Islet of Langerhans (tissue), 1 donor: Measurements from ENCODE around the gene PTPN4.

Experiments used
- FAIRE-seq: peaks from one replicate; lab custom pipeline; 2011; peaks lifted over from hg19 to GRCh38; lab: Jason Lieb, UNC

The PTPN4 gene

GRCh38 chr2:119759451-119760236 lies at the start of gene PTPN4:
TSS of gene PTPN4 (plus strand) at chr2:119759922. CDS start at chr2:119809854, 49,932 bp downstream.
- FAIRE-seq = peak; percentile 45

GRCh38 chr2:119710281-119710680 lies 49.4 kb upstream of the PTPN4 start:
- no peak for FAIRE-seq

- no peak for FAIRE-seq
Measured at GRCh38 chr2:119711352-119711751, 48.4 kb upstream of the PTPN4 start.

- no peak for FAIRE-seq
Measured at GRCh38 chr2:119712571-119712970, 47.2 kb upstream of the PTPN4 start.

GRCh38 chr2:119713819-119714490 lies 45.8 kb upstream of the PTPN4 start:
- no peak for FAIRE-seq

- FAIRE-seq = no peak
Measured at GRCh38 chr2:119715409-119716283, 44.1 kb upstream of the PTPN4 start.

GRCh38 chr2:119716284-119716672 lies 43.4 kb upstream of the PTPN4 start:
- no peak for FAIRE-seq

GRCh38 chr2:119718501-119719260 lies 41.0 kb upstream of the PTPN4 start:
- FAIRE-seq = no peak

- FAIRE-seq = no peak
Measured at GRCh38 chr2:119719261-119719627, 40.5 kb upstream of the PTPN4 start.

GRCh38 chr2:119721043-119721442 lies 38.7 kb upstream of the PTPN4 start:
- no peak for FAIRE-seq

GRCh38 chr2:119721462-119721861 lies 38.3 kb upstream of the PTPN4 start:
- FAIRE-seq = no peak

- no peak for FAIRE-seq
Measured at GRCh38 chr2:119721904-119722303, 37.8 kb upstream of the PTPN4 start.

- FAIRE-seq = no peak
Measured at GRCh38 chr2:119723186-119723585, 36.5 kb upstream of the PTPN4 start.

- no peak for FAIRE-seq
Measured at GRCh38 chr2:119723784-119724467, 35.8 kb upstream of the PTPN4 start.

- FAIRE-seq = no peak
Measured at GRCh38 chr2:119724656-119725485, 34.9 kb upstream of the PTPN4 start.

GRCh38 chr2:119727493-119727892 lies 32.2 kb upstream of the PTPN4 start:
- FAIRE-seq = no peak

- no peak for FAIRE-seq
Measured at GRCh38 chr2:119728421-119728820, 31.3 kb upstream of the PTPN4 start.

- no peak for FAIRE-seq
Measured at GRCh38 chr2:119730671-119731177, 29.0 kb upstream of the PTPN4 start.

GRCh38 chr2:119731983-119732382 lies 27.7 kb upstream of the PTPN4 start:
- no peak for FAIRE-seq

GRCh38 chr2:119732601-119733164 lies 27.0 kb upstream of the PTPN4 start:
- no peak for FAIRE-seq
